NCI-H1694 (cell line): ENCODE data around the gene FBXO10.
"Not testable (repeated sequence)": the region's sequence is repeated elsewhere in the genome, so short reads cannot be mapped to it uniquely, and the experiment has no call there.

Source experiments
- DNase-seq: peaks from one replicate; lab custom pipeline; 2025; lab: John Stamatoyannopoulos, UW

FBXO10 gene

GRCh38 chr9:37575921-37576721 is at the start of gene FBXO10:
FBXO10 (minus strand) TSS chr9:37576380; CDS start chr9:37541768, 34,612 bp downstream.
- DNase-seq, result peak; percentile 32

GRCh38 chr9:37625758-37626147 is 49.6 kb upstream of the FBXO10 start:
- no peak for DNase-seq

GRCh38 chr9:37625036-37625757 is 49.0 kb upstream of the FBXO10 start:
- no peak for DNase-seq

- DNase-seq, result no peak
Measured at GRCh38 chr9:37624073-37624472, 47.9 kb upstream of the FBXO10 start.

GRCh38 chr9:37623267-37623666 is 47.1 kb upstream of the FBXO10 start:
- no peak for DNase-seq

GRCh38 chr9:37622462-37622861 is 46.3 kb upstream of the FBXO10 start:
- DNase-seq, result no peak

- DNase-seq, result no peak
Measured at GRCh38 chr9:37621273-37622121, 45.3 kb upstream of the FBXO10 start.

GRCh38 chr9:37620396-37620795 is 44.2 kb upstream of the FBXO10 start:
- no peak for DNase-seq

GRCh38 chr9:37619806-37620205 is 43.6 kb upstream of the FBXO10 start:
- DNase-seq, result no peak

GRCh38 chr9:37618817-37619216 is 42.6 kb upstream of the FBXO10 start:
- DNase-seq, result no peak

GRCh38 chr9:37617832-37618231 is 41.7 kb upstream of the FBXO10 start:
- DNase-seq, result no peak

GRCh38 chr9:37617161-37617560 is 41.0 kb upstream of the FBXO10 start:
- no peak for DNase-seq

- no peak for DNase-seq
Measured at GRCh38 chr9:37611961-37612360, 35.8 kb upstream of the FBXO10 start.

GRCh38 chr9:37611014-37611413 is 34.8 kb upstream of the FBXO10 start:
- DNase-seq, result no peak

- no peak for DNase-seq
Measured at GRCh38 chr9:37609735-37610397, 33.7 kb upstream of the FBXO10 start.

GRCh38 chr9:37608250-37608649 is 32.1 kb upstream of the FBXO10 start:
- no peak for DNase-seq

GRCh38 chr9:37604296-37604695 is 28.1 kb upstream of the FBXO10 start:
- DNase-seq, result no peak

- no peak for DNase-seq
Measured at GRCh38 chr9:37602817-37603216, 26.6 kb upstream of the FBXO10 start.

- not testable (repeated sequence) for DNase-seq
Measured at GRCh38 chr9:37602061-37602460, 25.9 kb upstream of the FBXO10 start.

- no peak for DNase-seq
Measured at GRCh38 chr9:37596504-37596903, 20.3 kb upstream of the FBXO10 start.

- no peak for DNase-seq
Measured at GRCh38 chr9:37593883-37594448, 17.8 kb upstream of the FBXO10 start.
